Chondrocyte (in vitro differentiated cells): Measurements from ENCODE around the gene PKN3. TPM values are rescaled to one million over a fixed set of nuclear protein-coding genes. Genes with fewer than 3 reads are reported as not detected.

ENCODE experiments used
- DNase-seq: peaks from one replicate; pipeline ENCODE4 v3.0.0; 2021; ENCODE audit warnings: mixed read lengths, low spot score
- H3K27ac Mint-ChIP-seq: one replicate; pipeline ENCODE4 v1.8.0; 2021; ENCODE audit warnings: mild to moderate bottlenecking, moderate library complexity, mixed read lengths; ENCODE audit not compliant: unreplicated experiment
- H3K27me3 Mint-ChIP-seq: 2 replicates; pipeline ENCODE4 v1.8.0; 2021; ENCODE audit warnings: low read depth, mixed read lengths
- H3K36me3 Mint-ChIP-seq: 2 replicates; pipeline ENCODE4 v1.8.0; 2021; ENCODE audit warnings: low read depth, mixed read lengths
- H3K4me1 Mint-ChIP-seq: 2 replicates; pipeline ENCODE4 v1.8.0; 2021; ENCODE audit warnings: low read depth, mild to moderate bottlenecking, mixed read lengths
- H3K4me3 Mint-ChIP-seq: one replicate; pipeline ENCODE4 v1.8.0; 2021; ENCODE audit warnings: mild to moderate bottlenecking, moderate library complexity, mixed read lengths; ENCODE audit not compliant: unreplicated experiment
- H3K9me3 Mint-ChIP-seq: 2 replicates; pipeline ENCODE4 v1.8.0; 2021; ENCODE audit warnings: low read depth, mixed read lengths
- total RNA-seq: library from RNA; stranded (reverse); gene quantifications from 3 replicates; pipeline ENCODE4 v1.2.1, GENCODE V29; 2021
- TF ChIP-seq, protein P1 (sequence below): fragments of 200-600 bp; sonication (generic); IDR thresholded peaks from 2 replicates; pipeline ENCODE4 v1.5.0; 2021; ENCODE audit warnings: antibody characterized with exemption, mild to moderate bottlenecking, moderate library complexity

PKN3 gene
- total RNA-seq, 1 donor from 2014 or later = 4.2 TPM

DNA sequence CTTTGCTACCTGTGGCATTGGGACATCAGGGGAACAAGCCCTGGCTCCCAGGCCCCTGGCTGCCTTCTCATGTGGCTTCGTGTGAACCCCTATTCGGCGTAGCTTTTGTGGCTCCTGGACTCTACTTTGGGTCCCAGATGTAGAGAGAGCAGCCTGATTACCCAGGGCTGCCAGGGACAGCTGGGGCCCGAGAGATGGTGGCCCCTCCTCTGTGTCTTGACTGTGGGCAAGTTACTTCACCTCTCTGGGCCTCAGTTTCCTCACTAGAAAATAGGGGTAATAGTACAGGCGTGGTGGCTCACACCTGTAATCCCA, 2.0 kb downstream of the PKN3 start:
- no peak overlapping the region for H3K27ac Mint-ChIP-seq
- H3K4me3 Mint-ChIP-seq = no peak overlapping the region
- H3K4me1 Mint-ChIP-seq = peaks cover 9% of the 10 kb centered on the region
- DNase-seq = no peak
- H3K36me3 Mint-ChIP-seq = no peaks in the 10 kb centered on the region
- TF ChIP-seq, protein P1, sequence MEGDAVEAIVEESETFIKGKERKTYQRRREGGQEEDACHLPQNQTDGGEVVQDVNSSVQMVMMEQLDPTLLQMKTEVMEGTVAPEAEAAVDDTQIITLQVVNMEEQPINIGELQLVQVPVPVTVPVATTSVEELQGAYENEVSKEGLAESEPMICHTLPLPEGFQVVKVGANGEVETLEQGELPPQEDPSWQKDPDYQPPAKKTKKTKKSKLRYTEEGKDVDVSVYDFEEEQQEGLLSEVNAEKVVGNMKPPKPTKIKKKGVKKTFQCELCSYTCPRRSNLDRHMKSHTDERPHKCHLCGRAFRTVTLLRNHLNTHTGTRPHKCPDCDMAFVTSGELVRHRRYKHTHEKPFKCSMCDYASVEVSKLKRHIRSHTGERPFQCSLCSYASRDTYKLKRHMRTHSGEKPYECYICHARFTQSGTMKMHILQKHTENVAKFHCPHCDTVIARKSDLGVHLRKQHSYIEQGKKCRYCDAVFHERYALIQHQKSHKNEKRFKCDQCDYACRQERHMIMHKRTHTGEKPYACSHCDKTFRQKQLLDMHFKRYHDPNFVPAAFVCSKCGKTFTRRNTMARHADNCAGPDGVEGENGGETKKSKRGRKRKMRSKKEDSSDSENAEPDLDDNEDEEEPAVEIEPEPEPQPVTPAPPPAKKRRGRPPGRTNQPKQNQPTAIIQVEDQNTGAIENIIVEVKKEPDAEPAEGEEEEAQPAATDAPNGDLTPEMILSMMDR = no peak
- H3K9me3 Mint-ChIP-seq = no peaks in the 10 kb centered on the region
- no peaks in the 10 kb centered on the region for H3K27me3 Mint-ChIP-seq

DNA sequence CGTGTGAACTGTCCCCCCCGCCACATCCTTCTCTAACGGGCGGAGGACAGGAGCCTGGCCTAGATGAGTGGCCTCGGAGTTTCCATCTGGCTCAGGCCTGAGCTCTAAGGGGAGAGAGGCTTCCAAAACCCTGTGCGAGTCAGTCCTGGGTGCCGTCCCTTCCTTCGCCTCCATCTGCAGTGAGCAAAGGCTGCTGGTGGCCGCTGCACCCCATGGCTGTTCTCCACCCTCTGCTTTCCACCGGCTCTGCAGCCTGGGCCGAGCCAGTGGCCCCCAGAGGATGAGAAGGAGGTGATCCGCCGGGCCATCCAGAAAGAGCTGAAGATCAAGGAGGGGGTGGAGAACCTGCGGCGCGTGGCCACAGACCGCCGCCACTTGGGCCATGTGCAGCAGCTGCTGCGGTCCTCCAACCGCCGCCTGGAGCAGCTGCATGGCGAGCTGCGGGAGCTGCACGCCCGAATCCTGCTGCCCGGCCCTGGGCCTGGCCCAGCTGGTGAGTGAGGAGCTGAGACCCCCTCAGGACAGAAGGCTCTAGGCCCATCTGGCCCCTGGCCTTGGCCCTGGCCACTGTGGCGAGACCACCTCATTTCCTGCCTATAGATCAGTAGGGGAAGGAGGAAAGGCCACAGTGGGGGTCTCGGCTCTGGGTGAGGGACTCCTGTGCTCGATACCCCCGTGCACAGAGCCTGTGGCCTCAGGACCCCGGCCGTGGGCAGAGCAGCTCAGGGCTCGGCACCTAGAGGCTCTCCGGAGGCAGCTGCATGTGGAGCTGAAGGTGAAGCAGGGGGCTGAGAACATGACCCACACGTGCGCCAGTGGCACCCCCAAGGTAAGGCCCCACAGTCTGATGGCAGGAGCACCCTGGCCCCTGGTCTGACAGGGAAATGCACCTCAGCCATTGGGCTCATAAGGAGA, 3.0 kb downstream of the PKN3 start:
- H3K4me3 Mint-ChIP-seq = no peak overlapping the region
- no peaks in the 10 kb centered on the region for H3K36me3 Mint-ChIP-seq
- H3K27ac Mint-ChIP-seq = no peak overlapping the region
- H3K4me1 Mint-ChIP-seq = peaks cover 9% of the 10 kb centered on the region
- H3K9me3 Mint-ChIP-seq = no peaks in the 10 kb centered on the region
- TF ChIP-seq, protein P1 = no peak
- no peaks in the 10 kb centered on the region for H3K27me3 Mint-ChIP-seq
- peak; percentile 85 for DNase-seq

GRCh38 chr9:128706045-128706444, 3.7 kb downstream of the PKN3 start:
- TF ChIP-seq, protein P1 = no peak
- no peak overlapping the region for H3K27ac Mint-ChIP-seq
- H3K4me3 Mint-ChIP-seq = no peak overlapping the region
- no peaks in the 10 kb centered on the region for H3K9me3 Mint-ChIP-seq
- H3K27me3 Mint-ChIP-seq = no peaks in the 10 kb centered on the region
- H3K4me1 Mint-ChIP-seq = peaks cover 9% of the 10 kb centered on the region
- H3K36me3 Mint-ChIP-seq = no peaks in the 10 kb centered on the region
- peak; percentile 36 for DNase-seq

DNA sequence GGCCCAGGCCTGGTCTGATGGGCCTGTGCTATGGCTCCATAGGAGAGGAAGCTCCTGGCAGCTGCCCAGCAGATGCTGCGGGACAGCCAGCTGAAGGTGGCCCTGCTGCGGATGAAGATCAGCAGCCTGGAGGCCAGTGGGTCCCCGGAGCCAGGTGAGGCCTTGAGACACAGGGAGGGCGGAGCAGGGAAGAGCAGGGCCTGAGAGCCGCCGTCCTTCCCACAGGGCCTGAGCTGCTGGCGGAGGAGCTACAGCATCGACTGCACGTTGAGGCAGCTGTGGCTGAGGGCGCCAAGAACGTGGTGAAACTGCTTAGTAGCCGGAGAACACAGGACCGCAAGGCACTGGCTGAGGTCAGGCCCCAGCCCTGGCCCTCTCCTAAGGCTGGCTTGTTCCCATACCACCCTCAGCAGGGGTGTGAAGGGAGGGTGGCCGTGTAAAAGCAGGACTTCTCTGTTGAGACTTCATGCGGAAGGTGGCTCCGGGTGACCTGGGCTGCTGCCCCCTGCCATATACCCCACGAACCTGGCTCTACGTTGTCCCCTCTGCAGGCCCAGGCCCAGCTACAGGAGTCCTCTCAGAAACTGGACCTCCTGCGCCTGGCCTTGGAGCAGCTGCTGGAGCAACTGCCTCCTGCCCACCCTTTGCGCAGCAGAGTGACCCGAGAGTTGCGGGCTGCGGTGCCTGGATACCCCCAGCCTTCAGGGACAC, 4.5 kb downstream of the PKN3 start:
- Mint-ChIP-seq H3K27ac (no peak overlapping the region), H3K4me3 (no peak overlapping the region), H3K36me3 (no peaks in the 10 kb centered on the region), H3K4me1 (peaks cover 9% of the 10 kb centered on the region), H3K9me3 (no peaks in the 10 kb centered on the region), H3K27me3 (no peaks in the 10 kb centered on the region)
- TF ChIP-seq, protein P1 = no peak
- DNase-seq = peak; percentile 84

DNA sequence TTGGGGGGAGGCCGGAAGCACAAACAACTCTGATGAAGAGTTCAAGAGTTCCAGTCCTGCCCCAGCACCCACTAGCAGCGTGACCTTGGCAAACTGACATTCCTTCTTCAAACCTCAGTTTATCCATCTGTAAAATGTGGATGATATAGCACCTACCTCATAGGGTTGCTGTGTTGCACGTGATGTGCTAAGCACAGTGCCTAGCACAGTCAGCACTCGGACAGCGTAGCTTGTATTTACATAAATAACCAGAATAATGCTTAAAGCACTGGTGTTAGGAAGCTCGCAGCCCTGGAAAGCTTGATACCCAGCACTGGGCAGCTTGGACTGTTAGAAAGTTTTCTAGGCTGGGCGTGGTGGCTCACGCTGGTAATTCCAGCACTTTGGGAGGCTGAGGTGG, 5.1 kb downstream of the PKN3 start:
- no peak for DNase-seq
- TF ChIP-seq, protein P1 = no peak
- H3K27ac Mint-ChIP-seq = no peak overlapping the region
- H3K4me3 Mint-ChIP-seq = no peak overlapping the region
- H3K27me3 Mint-ChIP-seq = no peaks in the 10 kb centered on the region
- H3K9me3 Mint-ChIP-seq = no peaks in the 10 kb centered on the region
- H3K4me1 Mint-ChIP-seq = peaks cover 6% of the 10 kb centered on the region
- no peaks in the 10 kb centered on the region for H3K36me3 Mint-ChIP-seq
